Motor neuron (in vitro differentiated cells): ENCODE results near the gene DHX15. TPM values are rescaled to one million over a fixed set of nuclear protein-coding genes. Genes with fewer than 3 reads are reported as not detected.
"Not testable (repeated sequence)": the region's sequence is repeated elsewhere in the genome, so short reads cannot be mapped to it uniquely, and the experiment has no call there.

Experiments
- ATAC-seq, 8 experiments: fragments of 200-7000 bp; cut with Tn5 transposase; replicated peaks in 6 of 8; 2 replicates each; pipeline ENCODE4 v1.8.0; 2021; ENCODE audit warnings: mild to moderate bottlenecking in 8 of 8, moderate library complexity in 8 of 8
- H3K27ac ChIP-seq, 2 donors: fragments of 250-450 bp; sonication (Bioruptor Pico); 2 replicates each; pipeline ENCODE4 v1.9.0; 2021; ENCODE audit warnings: antibody characterized with exemption in 2 of 2, mild to moderate bottlenecking in 2 of 2, moderate library complexity in 1 of 2
- H3K4me1 ChIP-seq, 2 donors: fragments of 250-450 bp; sonication (Bioruptor Pico); replicated peaks in 1 of 2; 2 replicates each; pipeline ENCODE4 v1.6.1; 2021; ENCODE audit warnings: antibody characterized with exemption in 2 of 2, mild to moderate bottlenecking in 2 of 2, moderate library complexity in 1 of 2
- H3K4me3 ChIP-seq, 5 donors: fragments of 250-450 bp; sonication (Bioruptor Pico); 2 replicates each; pipeline ENCODE4 v1.9.0; 2021; ENCODE audit warnings: antibody characterized with exemption in 5 of 5, mild to moderate bottlenecking in 5 of 5, moderate library complexity in 4 of 5
- WGBS, 10 experiments: fragments of 450-650 bp; shearing (Covaris generic); methylation state at CpG; one replicate each; pipeline ENCODE4 v1.0.0; 2022; 5-methylcytosine and 5-hydroxymethylcytosine counted together
- in situ Hi-C, 9 experiments: fragments of 400-800 bp; cut with MboI; loops; one replicate each; pipeline ENCODE4 v1.15.0; 2021; ENCODE audit warnings: low sequenced_read_pairs in 9 of 9, low pct_unique_long_range_greater_than_20kb in 2 of 9; ENCODE audit not compliant: unreplicated experiment in 9 of 9
- total RNA-seq, 8 experiments: library from RNA; unstranded; fragments of 300-600 nt; gene quantifications; 2 replicates each; pipeline versions ENCODE4 v1.2.3 to v1.2.4, GENCODE V29; 2022

Gene DHX15
- total RNA-seq, 8 experiments from 2014 or later = 111 to 192 (median 131) TPM

DNA sequence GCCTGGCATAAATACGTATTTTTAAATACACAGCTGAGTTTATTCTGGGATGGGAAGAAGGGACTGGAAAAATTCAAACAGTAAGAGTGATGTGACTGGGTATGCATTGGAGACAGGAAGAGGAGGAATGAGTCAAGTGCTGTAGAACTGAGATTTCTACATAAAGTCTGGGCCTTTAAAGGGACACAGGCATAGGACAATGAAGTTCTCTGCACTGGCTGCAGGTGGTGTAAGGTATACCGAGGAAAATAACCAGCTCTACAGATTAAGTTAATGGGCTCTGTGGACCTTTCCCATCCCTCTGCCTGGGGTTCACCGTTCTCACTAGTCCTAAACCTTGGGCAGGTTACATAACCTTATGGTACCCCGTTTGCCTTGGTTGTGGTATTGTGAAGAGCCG, 68.7 kb downstream of the DHX15 start:
- no peak for ATAC-seq
- in situ Hi-C loops = no loop called here
- no peaks in the 10 kb centered on the region for H3K4me1 ChIP-seq
- H3K27ac ChIP-seq = no peak overlapping the region
- 88 to 100% (median 95%) methylated on average over 2 to 4 of the region's 5 CpGs; no CpG with 5 or more reads in 2 of the 10 experiments for WGBS, 10 experiments
- no peak overlapping the region for H3K4me3 ChIP-seq

GRCh38 chr4:24514808-24515207, 69.5 kb downstream of the DHX15 start:
- H3K4me1 ChIP-seq = no peaks in the 10 kb centered on the region
- 83 to 100% (median 87%) methylated on average over 1 of the region's 1 CpG; no CpG with 5 or more reads in 6 of the 10 experiments for WGBS, 10 experiments
- H3K4me3 ChIP-seq = no peak overlapping the region
- no peak overlapping the region for H3K27ac ChIP-seq
- in situ Hi-C loops = no loop called here
- no peak for ATAC-seq

- H3K4me3 ChIP-seq = no peak overlapping the region
- WGBS, 10 experiments = 42 to 100% (median 80%) methylated on average over 1 to 2 of the region's 2 CpGs; no CpG with 5 or more reads in 4 of the 10 experiments
- no peak for ATAC-seq
- in situ Hi-C loops = no loop called here
- no peaks in the 10 kb centered on the region for H3K4me1 ChIP-seq
- H3K27ac ChIP-seq = no peak overlapping the region
Measured at GRCh38 chr4:24513718-24514117, 70.6 kb downstream of the DHX15 start.

GRCh38 chr4:24511371-24512063, 72.8 kb downstream of the DHX15 start:
- Histone ChIP-seq H3K4me1 (no peaks in the 10 kb centered on the region), H3K4me3 (no peak overlapping the region), H3K27ac (no peak overlapping the region)
- WGBS, 10 experiments = 38 to 100% (median 59%) methylated on average over 1 to 4 of the region's 5 CpGs; no CpG with 5 or more reads in 2 of the 10 experiments
- ATAC-seq = peak in 2 of 8 experiments; percentile 16 to 32
- in situ Hi-C loops = no loop called here

GRCh38 chr4:24510091-24510490, 74.3 kb downstream of the DHX15 start:
- no peaks in the 10 kb centered on the region for H3K4me1 ChIP-seq
- no peak overlapping the region for H3K27ac ChIP-seq
- ATAC-seq = peak in 2 of 8 experiments; percentile 13 to 39
- WGBS, 10 experiments = 76 to 100% (median 86%) methylated on average over 1 to 5 of the region's 5 CpGs; no CpG with 5 or more reads in 1 of the 10 experiments
- no peak overlapping the region for H3K4me3 ChIP-seq
- in situ Hi-C loops = no loop called here

- no peak for ATAC-seq
- H3K27ac ChIP-seq = no peak overlapping the region
- no peaks in the 10 kb centered on the region for H3K4me1 ChIP-seq
- WGBS, 10 experiments = 83 to 100% (median 100%) methylated on average over 1 to 2 of the region's 2 CpGs; no CpG with 5 or more reads in 5 of the 10 experiments
- in situ Hi-C loops = no loop called here
- H3K4me3 ChIP-seq = no peak overlapping the region
Measured at GRCh38 chr4:24508541-24508940, 75.8 kb downstream of the DHX15 start.

GRCh38 chr4:24507439-24507838, 76.9 kb downstream of the DHX15 start:
- Histone ChIP-seq H3K4me1 (no peaks in the 10 kb centered on the region), H3K4me3 (no peak overlapping the region), H3K27ac (no peak overlapping the region)
- ATAC-seq = peak in 1 of 8 experiments; percentile 13
- 82 to 94% (median 85%) methylated on average over 3 to 7 of the region's 7 CpGs; no CpG with 5 or more reads in 5 of the 10 experiments for WGBS, 10 experiments
- in situ Hi-C loops = no loop called here

DNA sequence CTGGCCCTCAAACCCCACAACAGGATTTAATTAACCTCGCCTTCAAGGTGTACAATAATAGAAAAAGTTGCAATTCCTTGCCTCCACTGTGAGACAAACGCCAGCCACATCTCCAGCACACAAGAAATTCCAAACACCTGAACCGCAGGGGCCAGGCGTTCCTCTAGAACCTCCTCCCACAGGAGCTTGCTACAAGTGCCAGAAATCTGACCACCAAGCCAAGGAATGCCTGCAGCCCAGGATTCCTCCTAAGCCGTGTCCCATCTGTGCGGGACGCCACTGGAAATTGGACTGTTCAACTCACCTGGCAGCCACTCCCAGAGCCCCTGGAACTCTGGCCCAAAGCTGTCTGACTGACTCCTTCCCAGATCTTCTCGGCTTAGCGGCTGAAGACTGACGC, 81.3 kb downstream of the DHX15 start:
- 40 to 95% (median 75%) methylated on average over 2 to 8 of the region's 10 CpGs; no CpG with 5 or more reads in 5 of the 10 experiments for WGBS, 10 experiments
- ATAC-seq, H3K4me3 ChIP-seq, H3K4me1 ChIP-seq, H3K27ac ChIP-seq, in situ Hi-C loops: not testable (repeated sequence)

DNA sequence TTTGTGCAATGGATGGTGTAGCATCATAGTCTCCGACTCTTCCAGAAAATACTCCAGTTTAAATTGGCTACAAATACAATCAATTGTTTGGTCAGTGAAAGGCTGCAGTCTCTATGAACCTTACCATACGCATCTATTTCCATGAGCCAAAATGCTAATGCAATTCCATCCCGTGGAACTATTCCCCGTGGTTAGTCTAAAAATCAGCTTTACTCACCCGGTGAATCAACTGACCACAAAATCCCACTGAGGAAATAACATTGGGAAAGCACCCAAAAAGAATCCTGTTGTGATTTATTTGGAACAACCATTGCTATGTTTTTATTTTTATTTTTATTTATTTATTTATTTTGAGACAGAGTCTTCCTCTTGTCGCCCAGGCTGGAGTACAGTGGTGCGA, 87.1 kb downstream of the DHX15 start:
- WGBS, 10 experiments = 53 to 100% (median 90%) methylated on average over 3 to 7 of the region's 7 CpGs; no CpG with 5 or more reads in 1 of the 10 experiments
- Histone ChIP-seq H3K4me3 (no peak overlapping the region), H3K4me1 (no peaks in the 10 kb centered on the region), H3K27ac (no peak overlapping the region)
- in situ Hi-C loops = loop anchor here in 3 of 9 experiments (25.0 kb wide), 2 partner anchors 190 to 490 kb away; no protein-coding TSS in a partner anchor
- ATAC-seq = no peak

GRCh38 chr4:24496597-24496996, 87.8 kb downstream of the DHX15 start:
- WGBS, 10 experiments = 46 to 100% (median 86%) methylated on average over 2 to 6 of the region's 6 CpGs; no CpG with 5 or more reads in 2 of the 10 experiments
- in situ Hi-C loops = loop anchor here in 3 of 9 experiments (25.0 kb wide), 2 partner anchors 191 to 491 kb away; no protein-coding TSS in a partner anchor
- no peak overlapping the region for H3K27ac ChIP-seq
- ATAC-seq = no peak
- no peak overlapping the region for H3K4me3 ChIP-seq
- H3K4me1 ChIP-seq = no peaks in the 10 kb centered on the region

- H3K4me1 ChIP-seq = no peaks in the 10 kb centered on the region
- ATAC-seq = no peak
- no peak overlapping the region for H3K4me3 ChIP-seq
- WGBS, 10 experiments = 40 to 100% (median 82%) methylated on average over 1 of the region's 1 CpG; no CpG with 5 or more reads in 2 of the 10 experiments
- no peak overlapping the region for H3K27ac ChIP-seq
- in situ Hi-C loops = loop anchor here in 3 of 9 experiments (25.0 kb wide), 2 partner anchors 192 to 492 kb away; no protein-coding TSS in a partner anchor
Measured at GRCh38 chr4:24495388-24495787, 89.0 kb downstream of the DHX15 start.

GRCh38 chr4:24489870-24490269, 94.5 kb downstream of the DHX15 start:
- H3K27ac ChIP-seq = no peak overlapping the region
- 0 to 93% (median 20%) methylated on average over 1 to 2 of the region's 2 CpGs; no CpG with 5 or more reads in 5 of the 10 experiments for WGBS, 10 experiments
- no peak overlapping the region for H3K4me3 ChIP-seq
- no peaks in the 10 kb centered on the region for H3K4me1 ChIP-seq
- in situ Hi-C loops = loop anchor here in 3 of 9 experiments (25.0 kb wide), 2 partner anchors 197 to 497 kb away; no protein-coding TSS in a partner anchor
- no peak for ATAC-seq

GRCh38 chr4:24488399-24489164, 95.8 kb downstream of the DHX15 start:
- in situ Hi-C loops = loop anchor here in 3 of 9 experiments (25.0 kb wide), 2 partner anchors 199 to 499 kb away; no protein-coding TSS in a partner anchor
- H3K4me1 ChIP-seq = no peaks in the 10 kb centered on the region
- no peak overlapping the region for H3K27ac ChIP-seq
- H3K4me3 ChIP-seq = no peak overlapping the region
- peak; percentile 40 to 100 (median 80) for ATAC-seq
- WGBS, 10 experiments = 0 to 80% (median 43%) methylated on average over 1 to 8 of the region's 15 CpGs; no CpG with 5 or more reads in 1 of the 10 experiments
